GM19455 (cell line): Measurements from ENCODE around the gene WDR90.

Source experiments
- ATAC-seq: cut with Tn5 transposase; IDR thresholded peaks from one replicate; pipeline ENCODE4 v1.9.1; 2021; ENCODE audit not compliant: unreplicated experiment

Gene WDR90

DNA sequence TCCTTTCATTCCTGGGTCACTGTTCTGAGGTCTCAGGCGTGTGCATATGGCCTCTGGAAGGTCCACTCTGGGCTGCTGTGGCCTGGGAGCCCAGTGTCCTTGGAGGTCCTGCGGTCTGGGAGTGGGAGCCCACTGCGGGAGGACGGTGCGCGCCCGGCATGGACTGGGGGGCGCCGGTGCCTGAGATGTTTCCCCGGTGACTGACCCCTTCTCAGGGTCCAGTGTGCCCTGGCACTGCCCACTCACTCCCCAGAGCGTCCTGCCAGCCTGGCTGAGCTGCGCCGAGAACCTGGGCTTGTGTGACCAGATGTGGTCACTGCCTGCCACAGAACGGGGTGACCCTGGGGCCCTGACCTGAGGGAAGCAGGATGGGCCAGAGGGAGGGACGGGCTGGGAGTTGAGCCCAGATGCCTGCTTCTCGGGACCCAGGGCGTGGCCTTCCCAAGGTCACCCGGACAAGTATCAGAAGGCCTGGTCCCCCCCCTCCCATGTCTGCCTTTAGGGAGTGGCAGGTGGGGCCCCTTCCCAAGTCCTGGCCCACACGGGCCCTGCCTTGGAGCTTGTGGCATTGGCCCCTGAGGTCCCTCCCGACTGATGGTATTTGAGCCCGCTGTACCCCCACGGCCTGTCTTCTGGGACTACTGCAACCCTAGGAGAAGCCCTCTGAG lies 25.2 kb downstream of the WDR90 start:
- ATAC-seq, result no peak

GRCh38 chr16:674968-675883 lies 26.1 kb downstream of the WDR90 start, which contains the start of gene RHBDL1:
TSS of gene RHBDL1 (plus strand) at chr16:675671. CDS start at chr16:675791, 120 bp downstream.
- ATAC-seq, result no peak

DNA sequence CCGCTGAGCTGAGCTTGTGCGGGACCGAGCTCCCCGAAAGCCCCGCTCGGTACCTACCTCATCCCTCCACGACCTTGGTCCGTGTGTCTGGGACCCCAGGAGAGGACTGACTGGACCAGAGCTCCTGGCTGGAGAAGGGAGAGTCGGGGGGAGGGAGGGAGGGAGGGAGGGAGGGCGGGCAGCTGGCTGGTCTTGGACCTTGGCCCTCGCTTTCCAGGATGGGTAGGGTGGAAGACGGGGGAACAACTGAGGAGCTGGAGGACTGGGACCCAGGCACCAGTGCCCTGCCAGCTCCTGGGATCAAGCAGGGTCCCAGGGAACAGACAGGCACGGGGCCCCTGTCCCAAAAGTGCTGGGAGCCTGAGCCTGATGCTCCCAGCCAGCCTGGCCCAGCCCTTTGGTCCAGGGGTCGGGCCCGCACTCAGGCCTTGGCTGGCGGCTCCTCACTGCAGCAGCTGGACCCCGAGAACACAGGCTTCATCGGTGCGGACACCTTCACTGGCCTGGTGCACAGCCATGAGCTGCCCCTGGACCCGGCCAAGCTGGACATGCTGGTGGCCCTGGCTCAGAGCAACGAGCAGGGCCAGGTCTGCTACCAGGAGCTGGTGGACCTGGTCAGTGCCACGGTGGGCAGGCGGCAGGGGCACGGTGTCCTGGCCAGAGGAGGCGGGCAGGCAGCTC lies 26.9 kb downstream of the WDR90 start:
- ATAC-seq, result no peak

DNA sequence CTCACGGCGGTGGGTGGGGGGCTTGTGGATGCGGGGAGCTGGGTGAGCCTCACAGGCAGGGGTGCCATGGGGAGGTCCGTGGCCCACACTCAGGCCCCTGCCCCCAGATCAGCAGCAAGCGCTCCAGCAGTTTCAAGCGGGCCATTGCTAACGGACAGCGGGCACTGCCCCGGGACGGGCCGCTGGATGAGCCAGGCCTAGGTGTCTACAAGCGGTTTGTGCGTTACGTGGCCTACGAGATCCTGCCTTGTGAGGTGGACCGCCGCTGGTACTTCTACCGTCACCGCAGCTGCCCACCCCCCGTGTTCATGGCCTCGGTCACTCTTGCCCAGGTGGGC lies 27.4 kb downstream of the WDR90 start:
- ATAC-seq, result no peak

GRCh38 chr16:676913-677312 lies 27.7 kb downstream of the WDR90 start:
- no peak for ATAC-seq

DNA sequence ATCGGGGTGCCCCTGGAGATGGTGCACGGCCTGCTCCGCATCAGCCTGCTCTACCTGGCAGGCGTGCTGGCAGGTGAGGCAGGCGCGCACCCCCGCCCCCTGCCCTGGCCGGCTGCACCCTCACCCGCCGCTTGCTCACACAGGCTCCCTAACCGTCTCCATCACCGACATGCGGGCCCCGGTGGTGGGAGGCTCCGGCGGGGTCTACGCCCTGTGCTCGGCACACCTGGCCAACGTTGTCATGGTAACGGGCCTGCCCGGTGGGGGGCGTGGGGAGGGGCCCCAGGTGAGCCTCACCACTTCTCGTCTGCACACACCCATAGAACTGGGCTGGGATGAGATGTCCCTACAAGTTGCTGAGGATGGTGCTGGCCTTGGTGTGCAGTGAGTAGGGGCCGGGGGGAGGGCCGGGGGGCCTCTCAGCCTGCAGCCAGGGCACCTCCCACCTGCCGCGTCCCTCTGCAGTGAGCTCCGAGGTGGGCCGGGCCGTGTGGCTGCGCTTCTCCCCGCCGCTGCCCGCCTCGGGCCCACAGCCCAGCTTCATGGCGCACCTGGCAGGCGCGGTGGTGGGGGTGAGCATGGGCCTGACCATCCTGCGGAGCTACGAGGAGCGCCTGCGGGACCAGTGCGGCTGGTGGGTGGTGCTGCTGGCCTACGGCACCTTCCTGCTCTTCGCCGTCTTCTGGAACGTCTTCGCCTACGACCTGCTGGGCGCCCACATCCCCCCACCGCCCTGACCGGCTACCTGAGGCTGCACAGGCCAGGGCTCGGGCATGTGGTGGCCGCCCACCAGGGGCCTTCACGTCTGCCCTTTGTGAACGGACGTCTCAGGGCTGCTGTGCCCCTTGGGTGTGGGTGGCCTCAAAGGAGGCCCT lies 28.4 kb downstream of the WDR90 start:
- no peak for ATAC-seq

DNA sequence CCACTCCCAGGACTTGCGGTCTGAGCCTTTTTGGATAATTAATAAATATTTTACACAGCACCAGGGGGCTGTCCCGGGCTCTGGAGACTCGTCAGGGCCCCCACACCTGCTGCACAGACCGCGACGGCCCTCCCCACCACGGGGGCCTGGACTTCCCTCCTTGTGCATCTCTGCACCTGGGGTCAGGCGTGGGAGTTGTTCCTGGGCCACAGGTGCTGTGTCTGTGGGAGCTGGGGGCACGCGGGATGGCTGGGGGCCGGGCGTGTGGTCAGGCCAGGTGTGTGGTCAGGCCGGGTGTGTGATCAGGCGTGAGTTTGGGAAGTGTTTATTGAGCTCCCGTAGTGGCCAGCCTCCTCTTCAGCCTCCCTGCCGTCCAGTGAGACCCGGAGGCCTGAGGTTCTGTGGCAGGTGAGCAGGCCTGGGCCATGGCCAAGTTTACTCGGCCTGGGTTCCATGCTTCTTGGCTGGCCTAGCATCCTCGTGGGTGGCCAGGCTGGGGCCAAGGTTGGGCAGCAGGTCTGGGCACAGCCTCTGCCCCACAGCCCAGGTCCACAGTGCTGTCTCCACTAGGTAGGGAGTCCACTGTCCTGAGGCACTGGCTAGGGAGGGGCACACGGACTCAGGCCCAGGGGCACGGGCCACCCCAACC lies 29.2 kb downstream of the WDR90 start:
- no peak for ATAC-seq

DNA sequence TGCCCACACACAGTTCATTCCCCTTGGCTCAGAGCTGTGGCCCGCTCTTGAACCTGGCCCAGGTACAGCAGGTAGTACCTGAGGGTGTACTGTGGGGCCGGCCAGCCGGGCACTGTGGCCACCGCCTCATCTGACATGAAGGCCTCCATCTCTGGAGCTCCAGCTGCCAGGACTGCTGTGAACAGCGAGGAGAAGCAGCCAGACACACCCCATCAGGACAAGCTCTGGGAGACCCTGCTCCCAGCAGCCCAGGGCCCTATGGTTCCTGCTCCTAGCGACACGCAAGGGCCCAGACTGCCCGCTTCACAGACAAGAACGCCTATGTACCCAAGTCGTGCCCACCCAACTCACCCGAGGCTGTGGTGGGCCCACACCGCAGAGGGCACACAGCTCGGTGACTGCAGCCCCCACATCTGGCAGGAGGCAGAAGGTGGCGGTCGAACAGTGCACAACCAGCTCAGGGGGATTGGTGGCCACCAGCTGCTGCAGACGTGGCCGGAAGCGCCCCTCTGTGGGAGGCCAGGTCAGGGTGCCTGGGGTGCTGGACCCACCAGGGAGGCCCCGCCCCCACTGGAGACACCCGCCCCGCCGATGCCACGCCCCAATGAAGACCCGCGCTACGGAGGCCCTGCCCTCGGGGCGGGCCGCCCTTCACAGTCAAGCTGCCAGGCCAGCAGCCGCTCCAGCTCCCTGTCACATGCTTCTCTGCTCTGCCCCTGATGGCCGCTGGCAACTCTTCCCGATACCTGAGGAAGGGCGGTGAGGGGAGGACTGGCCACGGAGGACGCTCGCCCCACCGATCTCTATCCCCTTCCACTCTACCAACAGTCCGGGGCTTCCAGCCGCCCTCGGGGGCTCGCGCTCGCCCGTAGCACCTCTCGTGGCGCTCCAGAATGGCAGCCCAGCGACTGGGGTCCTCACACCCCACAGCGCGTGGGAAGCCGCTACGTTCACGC lies 30.0 kb downstream of the WDR90 start:
- ATAC-seq, result no peak

DNA sequence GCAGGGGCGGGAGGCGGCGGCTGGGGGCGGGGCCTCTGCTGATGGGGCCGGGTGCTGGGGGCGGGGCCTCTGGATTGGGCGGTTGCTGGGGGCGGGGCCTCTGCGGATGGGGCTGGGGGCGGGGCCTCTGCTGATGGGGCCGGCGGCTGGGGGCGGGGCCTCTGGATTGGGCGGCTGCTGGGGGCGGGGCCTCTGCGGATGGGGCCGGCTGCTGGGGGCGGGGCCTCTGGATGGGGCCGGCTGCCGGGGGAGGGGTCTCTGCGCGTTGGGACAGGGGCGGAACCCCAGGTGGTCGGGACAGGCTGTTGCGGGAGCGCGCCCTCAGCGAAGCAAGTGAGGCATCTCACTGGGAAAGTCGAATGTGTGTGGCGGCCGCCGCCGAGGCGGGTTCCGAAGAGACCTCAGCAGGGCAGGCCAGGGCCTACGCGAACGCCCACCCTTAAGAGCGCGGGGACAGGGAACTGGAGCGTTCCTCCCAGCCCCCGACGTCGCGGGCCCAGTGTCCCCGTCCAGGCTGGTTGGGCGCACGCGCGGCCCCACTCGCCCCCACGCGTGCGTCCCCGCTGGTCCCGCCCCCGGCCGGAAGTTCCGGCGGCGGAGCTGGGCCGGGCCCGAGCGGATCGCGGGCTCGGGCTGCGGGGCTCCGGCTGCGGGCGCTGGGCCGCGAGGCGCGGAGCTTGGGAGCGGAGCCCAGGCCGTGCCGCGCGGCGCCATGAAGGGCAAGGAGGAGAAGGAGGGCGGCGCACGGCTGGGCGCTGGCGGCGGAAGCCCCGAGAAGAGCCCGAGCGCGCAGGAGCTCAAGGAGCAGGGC lies 30.9 kb downstream of the WDR90 start, which contains the start of gene STUB1:
STUB1 (plus strand) TSS at position 597 of the 811 bp plus-strand sequence; CDS start at position 713, 116 bp downstream.
- no peak for ATAC-seq

- no peak for ATAC-seq
These were observed 31.4 kb downstream of the WDR90 start for GRCh38 chr16:680625-680945.

- ATAC-seq, result no peak
These were observed 32.0 kb downstream of the WDR90 start for GRCh38 chr16:680967-681745.

- no peak for ATAC-seq
These were observed 32.7 kb downstream of the WDR90 start for GRCh38 chr16:681746-682427.

DNA sequence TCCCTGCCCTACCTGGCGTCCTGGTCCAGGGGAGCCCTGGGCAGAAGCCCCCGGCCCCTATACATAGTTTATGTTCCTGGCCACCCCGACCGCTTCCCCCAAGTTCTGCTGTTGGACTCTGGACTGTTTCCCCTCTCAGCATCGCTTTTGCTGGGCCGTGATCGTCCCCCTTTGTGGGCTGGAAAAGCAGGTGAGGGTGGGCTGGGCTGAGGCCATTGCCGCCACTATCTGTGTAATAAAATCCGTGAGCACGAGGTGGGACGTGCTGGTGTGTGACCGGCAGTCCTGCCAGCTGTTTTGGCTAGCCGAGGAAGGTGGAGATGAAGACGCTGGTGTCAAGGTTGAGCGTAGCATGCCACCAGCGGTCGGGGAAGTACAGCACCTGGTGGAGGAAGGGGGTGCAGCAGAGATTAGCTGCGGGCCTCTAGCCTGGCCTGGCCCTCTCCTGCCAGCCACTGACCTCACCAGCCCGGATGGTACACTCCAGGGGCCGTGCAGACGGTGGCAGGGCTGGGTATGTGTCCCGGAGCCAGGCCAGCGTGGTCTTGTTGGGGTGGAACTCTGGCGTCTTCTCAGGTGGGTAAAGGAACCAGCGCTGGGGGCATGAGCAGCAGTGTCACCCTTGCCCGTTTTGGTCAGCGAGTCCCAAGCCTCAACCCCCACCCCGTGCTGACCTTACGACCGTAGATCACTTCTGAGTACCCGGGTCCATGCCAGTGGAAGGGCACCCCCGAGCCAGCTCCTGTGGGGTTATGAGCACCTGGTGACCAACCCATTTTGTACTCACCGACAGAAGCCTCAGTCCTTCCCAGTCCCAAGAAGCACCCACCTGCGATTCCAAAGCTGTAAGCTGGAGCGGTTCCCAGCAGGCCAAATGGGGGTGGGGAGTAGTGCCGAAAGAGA lies 33.6 kb downstream of the WDR90 start:
- ATAC-seq, result no peak

GRCh38 chr16:683396-684070 lies 34.4 kb downstream of the WDR90 start:
- ATAC-seq, result no peak

DNA sequence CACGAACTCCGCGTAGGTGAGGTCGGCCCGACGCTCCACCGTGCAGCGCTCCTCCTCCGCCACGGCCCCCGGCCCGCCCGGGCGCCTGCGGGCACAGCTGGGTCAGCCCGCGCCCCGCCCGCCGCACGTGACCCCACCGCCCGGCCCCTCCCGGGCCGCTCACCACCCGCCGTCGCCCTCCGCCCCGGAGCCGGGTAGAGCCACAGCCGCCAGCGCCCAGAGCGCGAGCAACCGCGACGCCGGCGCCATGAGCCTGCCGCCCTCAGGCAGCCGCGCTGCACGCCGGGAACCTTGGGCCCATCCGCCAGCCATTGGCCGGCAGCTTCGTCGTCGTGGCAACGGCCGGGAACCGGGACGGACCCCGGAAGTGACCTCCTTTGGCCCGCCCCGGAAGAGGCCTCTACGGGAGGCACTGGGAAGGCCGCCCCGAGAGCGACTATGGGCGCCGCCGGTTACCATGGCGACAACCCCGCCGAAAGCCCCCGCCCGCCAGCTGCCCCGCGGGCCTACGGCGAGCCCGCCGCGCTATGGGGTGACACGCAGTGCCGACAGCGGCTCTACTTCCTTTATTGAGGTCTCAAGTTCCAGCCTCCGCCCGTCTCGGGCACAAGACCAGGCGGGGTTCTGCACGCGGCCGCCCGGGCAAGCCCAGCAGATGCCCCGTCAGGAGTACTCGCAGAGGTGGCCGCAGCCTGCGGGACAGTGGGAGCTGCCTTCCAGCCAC lies 35.1 kb downstream of the WDR90 start, which contains the start of gene JMJD8:
JMJD8 (minus strand) TSS at position 264 of the 724 bp plus-strand sequence; CDS start at position 249, 15 bp downstream.
- peak; percentile 52 for ATAC-seq
